ENCODE measurements around the gene ST3GAL4. TPM values are rescaled to one million over a fixed set of nuclear protein-coding genes. Genes with fewer than 3 reads are reported as not detected.

Gene ST3GAL4
- total RNA-seq, 2 donors from 2014 or later = 27.7 to 98.0 TPM

- no peaks in the 10 kb centered on the region for H3K36me3 ChIP-seq
- H3K27me3 ChIP-seq (replicated peaks; ENCODE audit: insufficient read depth) = no peaks in the 10 kb centered on the region
- TF ChIP-seq CTCF (IDR thresholded peaks at IDR 0.05) = no peak
- ATAC-seq (ENCODE audit: insufficient number of reproducible peaks, low FRiP score, low read depth) = no peak
- H3K9me3 ChIP-seq = no peaks in the 10 kb centered on the region
- H3K4me1 ChIP-seq (ENCODE audit: control insufficient read depth in 1 of 2, low read depth in 2 of 2) = no peaks in the 10 kb centered on the region
- no peak for DNase-seq (ENCODE audit: low spot score)
- no peak overlapping the region for H3K4me3 ChIP-seq
- no peak overlapping the region for H3K27ac ChIP-seq
These were observed 83.2 kb downstream of the ST3GAL4 start for GRCh38 chr11:126438691-126439090.

DNA sequence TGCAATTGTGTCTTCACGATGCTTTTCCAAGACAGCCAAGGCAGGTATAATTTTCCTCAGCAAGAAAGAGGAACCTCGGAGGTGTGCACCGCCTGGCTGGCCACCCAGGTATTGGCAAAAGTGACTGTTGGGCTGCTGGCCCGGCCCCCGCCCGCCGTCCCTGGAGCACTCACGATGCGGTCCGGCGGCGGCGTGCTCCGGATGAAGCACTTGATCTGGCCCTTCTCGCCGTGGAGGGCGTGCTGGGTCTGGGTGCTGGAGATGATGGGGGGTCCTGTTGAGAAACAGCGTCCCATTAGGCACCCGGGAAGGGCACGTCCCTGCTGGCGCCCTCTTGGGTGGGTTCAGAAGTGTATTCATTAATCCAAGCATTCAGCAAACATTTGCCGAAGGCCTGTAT is 84.8 kb downstream of the ST3GAL4 start:
- Histone ChIP-seq H3K4me1 (ENCODE audit: control insufficient read depth in 1 of 2, low read depth in 2 of 2) (no peaks in the 10 kb centered on the region), H3K27me3 (replicated peaks; ENCODE audit: insufficient read depth) (no peaks in the 10 kb centered on the region), H3K9me3 (no peaks in the 10 kb centered on the region), H3K27ac (no peak overlapping the region), H3K4me3 (no peak overlapping the region), H3K36me3 (no peaks in the 10 kb centered on the region)
- no peak for TF ChIP-seq CTCF (IDR thresholded peaks at IDR 0.05)
- DNase-seq (ENCODE audit: low spot score) (no peak), ATAC-seq (ENCODE audit: insufficient number of reproducible peaks, low FRiP score, low read depth) (no peak)

GRCh38 chr11:126440792-126441514 is 85.5 kb downstream of the ST3GAL4 start:
- no peaks in the 10 kb centered on the region for H3K27me3 ChIP-seq (replicated peaks; ENCODE audit: insufficient read depth)
- ATAC-seq (ENCODE audit: insufficient number of reproducible peaks, low FRiP score, low read depth) = no peak
- H3K27ac ChIP-seq = no peak overlapping the region
- no peaks in the 10 kb centered on the region for H3K36me3 ChIP-seq
- peak; percentile 29 for DNase-seq (ENCODE audit: low spot score)
- no peaks in the 10 kb centered on the region for H3K4me1 ChIP-seq (ENCODE audit: control insufficient read depth in 1 of 2, low read depth in 2 of 2)
- no peaks in the 10 kb centered on the region for H3K9me3 ChIP-seq
- TF ChIP-seq CTCF (IDR thresholded peaks at IDR 0.05) = peak; percentile 98
- no peak overlapping the region for H3K4me3 ChIP-seq

DNA sequence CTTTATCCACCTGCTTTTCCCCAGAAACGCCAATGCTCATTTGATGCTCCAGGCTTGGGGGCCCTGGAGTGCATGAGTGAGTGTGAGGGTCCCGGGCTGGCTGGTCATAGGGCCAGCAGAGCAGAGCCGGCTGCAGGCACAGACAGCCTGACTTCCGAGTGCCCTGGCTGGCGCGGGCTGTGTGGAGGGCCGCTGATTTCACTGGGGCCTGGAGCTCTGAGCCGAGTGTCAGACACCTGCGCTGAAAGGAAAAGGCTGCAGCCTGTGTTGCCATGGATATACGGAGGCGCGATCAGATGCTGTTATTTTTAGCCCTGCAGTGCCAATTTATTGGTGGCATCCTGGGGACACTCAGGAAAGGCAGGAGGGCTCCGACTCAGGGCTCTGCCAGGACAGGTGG is 87.6 kb downstream of the ST3GAL4 start:
- H3K27ac ChIP-seq = no peak overlapping the region
- no peak for TF ChIP-seq CTCF (IDR thresholded peaks at IDR 0.05)
- ATAC-seq (ENCODE audit: insufficient number of reproducible peaks, low FRiP score, low read depth) (no peak), DNase-seq (ENCODE audit: low spot score) (no peak)
- H3K36me3 ChIP-seq = no peaks in the 10 kb centered on the region
- H3K27me3 ChIP-seq (replicated peaks; ENCODE audit: insufficient read depth) = no peaks in the 10 kb centered on the region
- no peaks in the 10 kb centered on the region for H3K9me3 ChIP-seq
- no peaks in the 10 kb centered on the region for H3K4me1 ChIP-seq (ENCODE audit: control insufficient read depth in 1 of 2, low read depth in 2 of 2)
- no peak overlapping the region for H3K4me3 ChIP-seq

- Histone ChIP-seq H3K36me3 (no peaks in the 10 kb centered on the region), H3K27me3 (replicated peaks; ENCODE audit: insufficient read depth) (no peaks in the 10 kb centered on the region), H3K4me3 (no peak overlapping the region), H3K27ac (no peak overlapping the region), H3K9me3 (no peaks in the 10 kb centered on the region), H3K4me1 (ENCODE audit: control insufficient read depth in 1 of 2, low read depth in 2 of 2) (no peaks in the 10 kb centered on the region)
- ATAC-seq (ENCODE audit: insufficient number of reproducible peaks, low FRiP score, low read depth) (no peak), DNase-seq (ENCODE audit: low spot score) (no peak)
- TF ChIP-seq CTCF (IDR thresholded peaks at IDR 0.05) = no peak
These were observed 88.6 kb downstream of the ST3GAL4 start for GRCh38 chr11:126444072-126444471.
